ENCODE measurements around the gene ACKR4. TPM values are rescaled to one million over a fixed set of nuclear protein-coding genes. Genes with fewer than 3 reads are reported as not detected.
A peak's percentile ranks its signal among the peaks of the same experiment; 100 is the strongest.
"Not testable (repeated sequence)": the region's sequence is repeated elsewhere in the genome, so short reads cannot be mapped to it uniquely, and the experiment has no call there.

ACKR4 gene
- total RNA-seq, 1 donor = under 0.01 TPM

- no peak for DNase-seq (ENCODE audit: low read depth in 2 of 3, low spot score in 2 of 3)
Measured at GRCh38 chr3:132638706-132639105, 41.6 kb downstream of the ACKR4 start.

GRCh38 chr3:132641427-132641826, 44.4 kb downstream of the ACKR4 start:
- DNase-seq (ENCODE audit: low read depth in 2 of 3, low spot score in 2 of 3) = not testable (repeated sequence)

GRCh38 chr3:132641837-132642538, 44.9 kb downstream of the ACKR4 start:
- DNase-seq (ENCODE audit: low read depth in 2 of 3, low spot score in 2 of 3) = peak in 2 of 3 donors; percentile 24 to 70

- no peak for DNase-seq (ENCODE audit: low read depth in 2 of 3, low spot score in 2 of 3)
Measured at GRCh38 chr3:132642539-132642847, 45.4 kb downstream of the ACKR4 start.

GRCh38 chr3:132643366-132643765, 46.3 kb downstream of the ACKR4 start:
- DNase-seq (ENCODE audit: low read depth in 2 of 3, low spot score in 2 of 3) = peak in 1 of 3 donors; percentile 16

GRCh38 chr3:132645058-132645457, 48.0 kb downstream of the ACKR4 start:
- DNase-seq (ENCODE audit: low read depth in 2 of 3, low spot score in 2 of 3) = no peak

GRCh38 chr3:132650153-132650552, 53.1 kb downstream of the ACKR4 start:
- no peak for DNase-seq (ENCODE audit: low read depth in 2 of 3, low spot score in 2 of 3)

Other genes with a start within 250 kb of the ACKR4 start
- 19.1 TPM for gene DNAJC13, start 179.8 kb upstream of the ACKR4 start, total RNA-seq
- 17.8 TPM for gene ACAD11, start 62.5 kb downstream of the ACKR4 start, total RNA-seq
- gene UBA5, start 63.1 kb downstream of the ACKR4 start, total RNA-seq = 28.8 TPM
- 20.2 TPM for gene NPHP3, start 125.1 kb downstream of the ACKR4 start, total RNA-seq

Measured in hematopoietic multipotent progenitor cell (in vitro differentiated cells).